ENCODE measurements around the gene DCX. TPM values are rescaled to one million over a fixed set of nuclear protein-coding genes. Genes with fewer than 3 reads are reported as not detected.

Gene DCX
- polyA plus RNA-seq, 1 donor (not counting 4 experiments of a cell fraction or from before 2014, with no cell fraction given) = not detected

DNA sequence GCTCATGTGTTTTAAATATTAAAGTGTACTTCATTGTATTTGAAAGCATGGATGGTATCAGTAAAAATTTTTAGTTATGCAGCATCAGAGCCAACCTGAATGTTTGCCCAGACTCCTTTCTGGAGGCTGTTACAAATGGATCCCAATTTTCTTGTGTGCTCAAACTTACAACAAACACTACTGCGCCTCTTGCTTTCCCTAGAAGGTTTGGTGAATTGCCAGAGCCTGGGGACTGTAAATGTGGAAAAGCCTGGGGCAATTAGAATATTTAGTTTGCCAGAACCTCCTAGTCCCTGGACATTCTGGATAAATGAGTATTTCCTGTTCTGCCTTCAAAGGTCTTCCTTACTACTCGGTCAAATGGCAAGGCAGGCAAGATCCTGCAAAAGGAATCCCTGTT is 146.5 kb downstream of the DCX start:
- Histone ChIP-seq H3K4me1 (ENCODE audit: control insufficient read depth, extremely low read depth, insufficient read depth, low read length) (no peaks in the 10 kb centered on the region), H3K27ac (ENCODE audit: control insufficient read depth, insufficient read depth, low read length) (no peak overlapping the region), H3K36me3 (ENCODE audit: control insufficient read depth in 2 of 2, extremely low read depth in 1 of 2, insufficient read depth in 2 of 2, low read length in 2 of 2) (no peaks in the 10 kb centered on the region), H3K9me3 (ENCODE audit: control insufficient read depth, low read depth, low read length) (no peaks in the 10 kb centered on the region), H4K20me1 (ENCODE audit: control insufficient read depth, extremely low read depth, insufficient read depth, low read length) (no peaks in the 10 kb centered on the region), H3K79me2 (ENCODE audit: control insufficient read depth, insufficient read depth, low read length) (no peaks in the 10 kb centered on the region), H3K9me1 (ENCODE audit: control insufficient read depth, extremely low read depth, insufficient read depth, low read length) (no peaks in the 10 kb centered on the region), H3K4me3 (ENCODE audit: control insufficient read depth in 2 of 3, extremely low read depth in 1 of 3, insufficient read depth in 2 of 3, low read depth in 1 of 3, low read length in 3 of 3) (no peak overlapping the region), H3K27me3 (ENCODE audit: control insufficient read depth, extremely low read depth, insufficient read depth, low read length) (peaks cover 10% of the 10 kb centered on the region), H3K9ac (ENCODE audit: control insufficient read depth, extremely low read depth, insufficient read depth, low read length) (no peak overlapping the region), H3K4me2 (ENCODE audit: control insufficient read depth, extremely low read depth, insufficient read depth, low read depth, low read length) (no peak overlapping the region), H2AFZ (ENCODE audit: control insufficient read depth, low read length) (no peak overlapping the region)
- DNase-seq (ENCODE audit: low read depth, low spot score) (no peak), FAIRE-seq (no peak)
- TF ChIP-seq, protein P1, sequence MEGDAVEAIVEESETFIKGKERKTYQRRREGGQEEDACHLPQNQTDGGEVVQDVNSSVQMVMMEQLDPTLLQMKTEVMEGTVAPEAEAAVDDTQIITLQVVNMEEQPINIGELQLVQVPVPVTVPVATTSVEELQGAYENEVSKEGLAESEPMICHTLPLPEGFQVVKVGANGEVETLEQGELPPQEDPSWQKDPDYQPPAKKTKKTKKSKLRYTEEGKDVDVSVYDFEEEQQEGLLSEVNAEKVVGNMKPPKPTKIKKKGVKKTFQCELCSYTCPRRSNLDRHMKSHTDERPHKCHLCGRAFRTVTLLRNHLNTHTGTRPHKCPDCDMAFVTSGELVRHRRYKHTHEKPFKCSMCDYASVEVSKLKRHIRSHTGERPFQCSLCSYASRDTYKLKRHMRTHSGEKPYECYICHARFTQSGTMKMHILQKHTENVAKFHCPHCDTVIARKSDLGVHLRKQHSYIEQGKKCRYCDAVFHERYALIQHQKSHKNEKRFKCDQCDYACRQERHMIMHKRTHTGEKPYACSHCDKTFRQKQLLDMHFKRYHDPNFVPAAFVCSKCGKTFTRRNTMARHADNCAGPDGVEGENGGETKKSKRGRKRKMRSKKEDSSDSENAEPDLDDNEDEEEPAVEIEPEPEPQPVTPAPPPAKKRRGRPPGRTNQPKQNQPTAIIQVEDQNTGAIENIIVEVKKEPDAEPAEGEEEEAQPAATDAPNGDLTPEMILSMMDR (optimal IDR thresholded peaks at IDR 0.05 in 1 of 3, IDR thresholded peaks at IDR 0.05 in 1 of 3, conservative IDR thresholded peaks at IDR 0.05 in 1 of 3; ENCODE audit: extremely low read depth in 1 of 3, insufficient read depth in 2 of 3, low read length in 3 of 3) = no peak
- no peak for TF ChIP-seq EZH2 (IDR thresholded peaks at IDR 0.05; ENCODE audit: low read length)
- dilution Hi-C loops (cut with MboI; ENCODE audit: extremely low pct_ligation_motif_present, low sequenced_read_pairs) = no loop called here

DNA sequence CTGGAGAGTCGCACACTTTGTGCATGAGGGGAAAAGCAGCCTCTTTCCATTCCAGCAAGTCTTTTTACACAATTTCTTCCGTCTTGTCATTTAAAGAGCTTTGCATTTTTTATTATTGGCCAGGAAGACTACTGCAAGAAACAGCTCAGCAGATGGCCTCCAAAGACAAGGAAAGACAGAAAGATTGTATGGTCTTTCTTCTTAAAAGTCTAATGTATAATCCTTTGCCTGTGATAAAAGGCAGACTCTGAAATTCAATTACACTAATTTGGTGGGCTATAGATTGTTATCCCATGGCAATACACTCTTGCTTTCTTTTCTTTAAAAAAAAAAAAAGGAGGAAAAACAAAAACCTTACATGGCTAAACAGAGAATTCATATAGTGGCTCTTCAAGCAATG is 147.6 kb downstream of the DCX start:
- Histone ChIP-seq H3K4me1 (ENCODE audit: control insufficient read depth, extremely low read depth, insufficient read depth, low read length) (no peaks in the 10 kb centered on the region), H3K27me3 (ENCODE audit: control insufficient read depth, extremely low read depth, insufficient read depth, low read length) (peaks cover 10% of the 10 kb centered on the region), H3K9me1 (ENCODE audit: control insufficient read depth, extremely low read depth, insufficient read depth, low read length) (no peaks in the 10 kb centered on the region), H3K79me2 (ENCODE audit: control insufficient read depth, insufficient read depth, low read length) (no peaks in the 10 kb centered on the region), H3K4me3 (ENCODE audit: control insufficient read depth in 2 of 3, extremely low read depth in 1 of 3, insufficient read depth in 2 of 3, low read depth in 1 of 3, low read length in 3 of 3) (no peak overlapping the region), H2AFZ (ENCODE audit: control insufficient read depth, low read length) (no peak overlapping the region), H3K4me2 (ENCODE audit: control insufficient read depth, extremely low read depth, insufficient read depth, low read depth, low read length) (no peak overlapping the region), H4K20me1 (ENCODE audit: control insufficient read depth, extremely low read depth, insufficient read depth, low read length) (no peaks in the 10 kb centered on the region), H3K36me3 (ENCODE audit: control insufficient read depth in 2 of 2, extremely low read depth in 1 of 2, insufficient read depth in 2 of 2, low read length in 2 of 2) (no peaks in the 10 kb centered on the region), H3K27ac (ENCODE audit: control insufficient read depth, insufficient read depth, low read length) (no peak overlapping the region), H3K9ac (ENCODE audit: control insufficient read depth, extremely low read depth, insufficient read depth, low read length) (no peak overlapping the region), H3K9me3 (ENCODE audit: control insufficient read depth, low read depth, low read length) (no peaks in the 10 kb centered on the region)
- TF ChIP-seq, protein P1 (optimal IDR thresholded peaks at IDR 0.05 in 1 of 3, IDR thresholded peaks at IDR 0.05 in 1 of 3, conservative IDR thresholded peaks at IDR 0.05 in 1 of 3; ENCODE audit: extremely low read depth in 1 of 3, insufficient read depth in 2 of 3, low read length in 3 of 3) = no peak
- no peak for TF ChIP-seq EZH2 (IDR thresholded peaks at IDR 0.05; ENCODE audit: low read length)
- dilution Hi-C loops (cut with MboI; ENCODE audit: extremely low pct_ligation_motif_present, low sequenced_read_pairs) = no loop called here
- FAIRE-seq = no peak
- DNase-seq (ENCODE audit: low read depth, low spot score) = no peak
